HEK293T (cell line): ENCODE results near the gene NOD2.

Experiments
- CTCF ChIA-PET: fragments of 350-600 bp; formaldehyde crosslinking; extraction: SDS; loops from one replicate; lab custom pipeline; 2021; ENCODE audit warnings: antibody characterized with exemption, inconsistent platforms; lab: Yijun Ruan, JAX
- POLR2A ChIA-PET: fragments of 350-600 bp; formaldehyde crosslinking; extraction: SDS; loops from one replicate; lab custom pipeline; 2020; ENCODE audit warnings: antibody characterized with exemption, inconsistent platforms; lab: Yijun Ruan, JAX
- DNase-seq: peaks from one replicate; pipeline ENCODE4 v3.0.0; 2012; ENCODE audit warnings: mixed read lengths; ENCODE audit errors: extremely low spot score
- ARNT ChIP-seq: fragments of 450-650 bp; IDR thresholded peaks from 2 replicates; pipeline ENCODE4 v1.6.1; 2017; ENCODE audit warnings: mild to moderate bottlenecking
- BHLHE40 ChIP-seq: fragments of 450-650 bp; IDR thresholded peaks from 2 replicates; pipeline ENCODE4 v1.6.1; 2016; ENCODE audit warnings: mild to moderate bottlenecking, moderate library complexity, borderline replicate concordance
- CTBP1 ChIP-seq: fragments of 450-650 bp; IDR thresholded peaks from 2 replicates; pipeline ENCODE4 v1.6.1; 2016; ENCODE audit warnings: borderline replicate concordance
- ELF4 ChIP-seq: fragments of 450-650 bp; IDR thresholded peaks from 2 replicates; pipeline ENCODE4 v1.6.1; 2017; ENCODE audit warnings: antibody characterized with exemption
- FOXA1 ChIP-seq: fragments of 450-650 bp; IDR thresholded peaks from 2 replicates; pipeline ENCODE4 v1.6.1; 2016; ENCODE audit warnings: mild to moderate bottlenecking
- FOXK2 ChIP-seq: fragments of 450-650 bp; IDR thresholded peaks from 2 replicates; pipeline ENCODE4 v1.6.1; 2016; ENCODE audit warnings: mild to moderate bottlenecking
- FOXM1 ChIP-seq: fragments of 450-650 bp; IDR thresholded peaks from 2 replicates; pipeline ENCODE4 v1.6.1; 2017; ENCODE audit warnings: mild to moderate bottlenecking, borderline replicate concordance
- HDGF ChIP-seq: fragments of 450-650 bp; IDR thresholded peaks from 2 replicates; pipeline ENCODE4 v1.6.1; 2017; ENCODE audit warnings: antibody characterized with exemption, borderline replicate concordance
- L3MBTL2 ChIP-seq: fragments of 450-650 bp; conservative IDR thresholded peaks from 2 replicates; pipeline ENCODE4 v1.6.1; 2016; ENCODE audit warnings: mild to moderate bottlenecking
- LEF1 ChIP-seq: fragments of 450-650 bp; IDR thresholded peaks from 2 replicates; pipeline ENCODE4 v1.6.1; 2017; ENCODE audit warnings: mild to moderate bottlenecking, borderline replicate concordance
- NFRKB ChIP-seq: fragments of 450-650 bp; IDR thresholded peaks from 2 replicates; pipeline ENCODE4 v1.6.1; 2016; ENCODE audit warnings: mild to moderate bottlenecking, moderate library complexity
- SP1 ChIP-seq: fragments of 450-650 bp; IDR thresholded peaks from 2 replicates; pipeline ENCODE4 v1.6.1; 2017
- SUZ12 ChIP-seq: fragments of 450-650 bp; IDR thresholded peaks from 2 replicates; pipeline ENCODE4 v1.6.1; 2016; ENCODE audit warnings: mild to moderate bottlenecking
- TARDBP ChIP-seq: fragments of 450-650 bp; IDR thresholded peaks from 2 replicates; pipeline ENCODE4 v1.6.1; 2016
- ZNF384 ChIP-seq: fragments of 450-650 bp; IDR thresholded peaks from 2 replicates; pipeline ENCODE4 v1.6.1; 2016
- TF ChIP-seq, protein P1 (sequence below): fragments of 450-650 bp; IDR thresholded peaks from 2 replicates; pipeline ENCODE4 v1.6.1; 2016

Gene NOD2

DNA sequence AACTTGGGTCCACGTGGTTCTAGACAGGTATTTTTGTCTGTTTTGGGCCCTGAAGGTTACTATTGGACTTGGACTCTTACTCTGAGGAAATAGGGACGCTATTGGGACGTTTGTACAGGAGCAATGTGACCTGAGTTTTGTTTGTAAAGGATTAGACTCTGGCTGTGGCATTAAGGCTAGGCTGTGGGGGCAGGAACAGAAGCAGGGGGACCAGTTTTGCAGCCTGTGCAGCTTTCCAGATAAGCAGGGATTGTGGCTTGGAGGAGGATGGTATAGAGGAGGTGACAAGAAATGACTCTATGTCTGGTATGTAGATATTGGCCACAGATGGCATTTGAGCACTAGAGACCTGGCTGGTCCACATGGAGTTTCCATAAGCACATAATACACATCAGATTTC, 12.8 kb downstream of the NOD2 start:
- ChIA-PET POLR2A (no interaction called here), CTCF (no interaction called here)
- TF ChIP-seq TARDBP (no peak), ZNF384 (no peak), FOXM1 (no peak), SUZ12 (no peak), CTBP1 (no peak), L3MBTL2 (no peak), ARNT (no peak), LEF1 (no peak)
- no peak for DNase-seq

DNA sequence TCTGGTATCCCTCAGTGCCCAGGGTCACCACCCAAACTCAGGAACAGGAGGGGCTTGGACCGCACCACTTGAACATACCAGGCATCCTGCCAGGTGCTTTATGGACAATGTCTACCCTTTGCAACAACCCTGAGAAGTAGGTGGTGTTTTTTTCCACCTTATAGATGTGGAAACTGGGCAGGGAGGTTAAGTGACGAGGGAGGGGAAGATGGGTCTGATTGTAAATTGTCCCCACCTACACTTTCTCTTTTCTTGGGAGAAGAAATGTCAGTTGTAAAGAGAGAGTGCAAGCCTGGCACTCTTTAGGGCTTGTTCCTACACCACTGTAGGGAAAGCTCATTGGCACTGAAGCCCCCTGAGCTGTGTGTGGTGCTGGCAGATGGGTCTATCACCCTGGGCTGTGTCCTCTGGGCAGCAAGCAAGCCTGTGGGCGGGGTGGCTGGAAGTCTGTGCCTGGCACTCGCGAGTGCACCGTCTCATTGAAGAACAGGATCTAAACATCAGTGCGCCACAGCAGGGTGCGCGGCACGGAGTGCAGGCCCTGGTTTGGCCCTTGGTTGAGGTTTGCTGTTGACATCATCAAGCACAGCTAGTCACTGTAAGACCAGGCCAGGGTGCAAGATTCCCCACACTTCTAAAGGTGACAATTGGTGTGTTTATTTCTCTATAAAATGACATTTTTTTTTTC, 15.1 kb downstream of the NOD2 start:
- no peak for DNase-seq
- ChIA-PET CTCF (no interaction called here), POLR2A (no interaction called here)
- TF ChIP-seq FOXK2 (no peak), FOXM1 (no peak), SP1 (no peak), ELF4 (no peak), L3MBTL2 (no peak), TARDBP (no peak), FOXA1 (no peak), ZNF384 (no peak), NFRKB (no peak), HDGF (no peak), ARNT (no peak), BHLHE40 (no peak), CTBP1 (no peak), SUZ12 (no peak), LEF1 (no peak)
- TF ChIP-seq, protein P1, sequence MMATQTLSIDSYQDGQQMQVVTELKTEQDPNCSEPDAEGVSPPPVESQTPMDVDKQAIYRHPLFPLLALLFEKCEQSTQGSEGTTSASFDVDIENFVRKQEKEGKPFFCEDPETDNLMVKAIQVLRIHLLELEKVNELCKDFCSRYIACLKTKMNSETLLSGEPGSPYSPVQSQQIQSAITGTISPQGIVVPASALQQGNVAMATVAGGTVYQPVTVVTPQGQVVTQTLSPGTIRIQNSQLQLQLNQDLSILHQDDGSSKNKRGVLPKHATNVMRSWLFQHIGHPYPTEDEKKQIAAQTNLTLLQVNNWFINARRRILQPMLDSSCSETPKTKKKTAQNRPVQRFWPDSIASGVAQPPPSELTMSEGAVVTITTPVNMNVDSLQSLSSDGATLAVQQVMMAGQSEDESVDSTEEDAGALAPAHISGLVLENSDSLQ = no peak

DNA sequence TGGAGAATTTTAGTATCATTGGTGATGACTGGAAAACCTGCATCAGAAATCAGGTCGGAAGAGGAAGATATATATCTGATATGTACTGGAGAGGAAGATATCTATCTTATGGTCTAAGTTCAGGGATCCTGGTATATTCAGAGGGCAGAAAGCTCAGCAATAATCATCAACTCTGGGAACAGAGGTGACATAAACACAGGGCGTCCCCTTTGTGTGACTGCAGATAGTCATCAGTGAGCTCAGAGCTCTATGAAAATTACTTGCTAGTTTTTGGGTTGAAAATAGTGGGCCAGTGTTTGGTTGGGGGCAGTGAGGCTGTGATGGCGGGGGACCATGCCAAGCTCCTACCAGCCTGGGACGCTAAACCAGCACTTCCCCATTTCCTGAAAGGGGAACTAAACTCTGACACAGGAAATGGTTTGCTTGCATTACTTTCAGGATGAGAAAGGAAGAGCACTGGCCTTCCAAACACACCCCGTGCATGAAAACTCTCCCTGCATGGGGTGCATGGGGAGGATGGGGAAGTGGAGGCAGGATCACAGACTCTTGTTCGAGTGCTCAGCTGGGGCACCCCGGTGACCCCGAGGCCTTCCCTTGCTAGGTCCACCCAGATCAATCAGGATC, 15.8 kb downstream of the NOD2 start:
- ChIA-PET POLR2A (no interaction called here), CTCF (interaction anchor here (0.7 kb wide), 1 partner anchor 1732 kb away, joined by 3 read pairs; no protein-coding TSS in a partner anchor)
- TF ChIP-seq ARNT (no peak), NFRKB (no peak), LEF1 (no peak), ELF4 (no peak), HDGF (no peak), CTBP1 (no peak), TARDBP (no peak), FOXA1 (no peak), L3MBTL2 (no peak), FOXM1 (no peak), SP1 (no peak), BHLHE40 (no peak), SUZ12 (no peak), ZNF384 (no peak), FOXK2 (no peak)
- TF ChIP-seq, protein P1 = no peak
- DNase-seq = no peak

DNA sequence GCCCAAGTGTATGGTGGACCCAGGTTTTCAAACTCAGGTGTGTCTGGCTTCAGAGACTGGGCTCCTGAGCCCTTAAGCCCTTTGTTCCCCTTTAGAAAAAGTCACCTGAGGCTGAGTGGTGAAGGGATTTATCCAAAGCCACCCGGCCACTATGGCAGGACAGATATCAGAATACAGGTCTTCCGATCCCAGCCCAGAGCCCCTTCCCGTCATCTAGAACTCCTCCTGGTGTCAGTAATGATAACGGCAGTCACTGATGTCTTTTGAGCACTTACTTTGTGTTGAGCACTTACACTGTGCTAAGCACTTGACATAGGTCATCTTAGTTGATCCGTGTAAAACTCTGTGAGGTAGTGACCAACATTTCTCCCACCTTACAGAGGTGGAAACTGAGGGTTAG, 16.6 kb downstream of the NOD2 start:
- TF ChIP-seq BHLHE40 (no peak), ARNT (no peak), L3MBTL2 (no peak), SUZ12 (no peak), ZNF384 (no peak), LEF1 (no peak), FOXM1 (no peak), CTBP1 (no peak), SP1 (no peak), FOXA1 (no peak), FOXK2 (no peak), TARDBP (no peak), ELF4 (no peak), HDGF (no peak), NFRKB (no peak)
- TF ChIP-seq, protein P1 = no peak
- DNase-seq = no peak
- POLR2A ChIA-PET = no interaction called here
- CTCF ChIA-PET = no interaction called here

DNA sequence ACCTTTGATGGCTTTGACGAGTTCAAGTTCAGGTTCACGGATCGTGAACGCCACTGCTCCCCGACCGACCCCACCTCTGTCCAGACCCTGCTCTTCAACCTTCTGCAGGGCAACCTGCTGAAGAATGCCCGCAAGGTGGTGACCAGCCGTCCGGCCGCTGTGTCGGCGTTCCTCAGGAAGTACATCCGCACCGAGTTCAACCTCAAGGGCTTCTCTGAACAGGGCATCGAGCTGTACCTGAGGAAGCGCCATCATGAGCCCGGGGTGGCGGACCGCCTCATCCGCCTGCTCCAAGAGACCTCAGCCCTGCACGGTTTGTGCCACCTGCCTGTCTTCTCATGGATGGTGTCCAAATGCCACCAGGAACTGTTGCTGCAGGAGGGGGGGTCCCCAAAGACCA, 17.6 kb downstream of the NOD2 start:
- TF ChIP-seq L3MBTL2 (no peak), TARDBP (no peak), BHLHE40 (no peak), SUZ12 (no peak), HDGF (no peak), FOXM1 (no peak), CTBP1 (no peak)
- TF ChIP-seq, protein P1 = no peak
- POLR2A ChIA-PET = no interaction called here
- DNase-seq = no peak
- CTCF ChIA-PET = no interaction called here
